SK-N-SH (cell line): ENCODE results near the gene TRIM9. TPM values are rescaled to one million over a fixed set of nuclear protein-coding genes. Genes with fewer than 3 reads are reported as not detected.

Source experiments
- CTCF ChIA-PET: fragments of 300-600, 350-600 bp; formaldehyde crosslinking; extraction: SDS; loops from one replicate; lab custom pipeline; 2021; lab: Yijun Ruan, JAX
- POLR2A ChIA-PET: fragments of 350-600 bp; sonication (Branson Sonifier 250); formaldehyde crosslinking; extraction: SDS; loops from one replicate; lab custom pipeline; 2020; ENCODE audit warnings: antibody characterized with exemption, inconsistent platforms; lab: Yijun Ruan, JAX
- DNase-seq: peaks from one replicate; pipeline ENCODE4 v3.0.0; 2012
- H2AFZ ChIP-seq: fragments of 200-600 bp; sonication (generic); 2 replicates; pipeline ENCODE4 v1.8.1; 2016; ENCODE audit warnings: antibody characterized with exemption, mild to moderate bottlenecking, low read depth
- H3F3A ChIP-seq: fragments of 200-600 bp; sonication (generic); replicated peaks from 2 replicates; pipeline ENCODE3; 2016; ENCODE audit warnings: antibody characterized with exemption, mild to moderate bottlenecking; ENCODE audit not compliant: insufficient read depth
- H3K27ac ChIP-seq, 2 experiments: fragments of 200-500 bp in 1 of 2; fragments of 200-600 bp in 1 of 2; sonication (Bioruptor generic) in 1 of 2; sonication (generic), shearing (Covaris generic) in 1 of 2; 2 replicates each; pipeline versions ENCODE4 v1.5.1 to v1.6.1; 2014 to 2016; ENCODE audit warnings: low read depth in 2 of 2, inconsistent platforms in 1 of 2, low read length in 1 of 2, mild to moderate bottlenecking in 1 of 2, mixed read lengths in 1 of 2
- H3K27me3 ChIP-seq: fragments of 200-600 bp; sonication (generic), shearing (Covaris generic); 2 replicates; pipeline ENCODE4 v1.6.1; 2016; ENCODE audit warnings: mixed run types; ENCODE audit not compliant: insufficient read depth
- H3K36me3 ChIP-seq, 2 experiments: fragments of 200-500 bp in 1 of 2; fragments of 200-600 bp in 1 of 2; sonication (Bioruptor generic) in 1 of 2; sonication (generic) in 1 of 2; replicated peaks in 1 of 2; 2 replicates each; pipeline versions ENCODE3 to v1.5.1; 2014 to 2016; ENCODE audit warnings: low read length in 1 of 2, mild to moderate bottlenecking in 1 of 2; ENCODE audit not compliant: insufficient read depth in 2 of 2, control insufficient read depth in 1 of 2
- H3K4me1 ChIP-seq, 2 experiments: fragments of 200-500 bp in 1 of 2; fragments of 200-600 bp in 1 of 2; sonication (Bioruptor generic) in 1 of 2; sonication (generic), shearing (Covaris generic) in 1 of 2; 2 replicates each; pipeline versions ENCODE4 v1.5.1 to v1.6.1; 2014 to 2016; ENCODE audit warnings: low read depth in 1 of 2, low read length in 1 of 2, mixed run types in 1 of 2; ENCODE audit not compliant: insufficient read depth in 2 of 2, control insufficient read depth in 1 of 2
- H3K4me2 ChIP-seq: fragments of 200-600 bp; sonication (generic), shearing (Covaris generic); 2 replicates; pipeline ENCODE4 v1.6.1; 2017; ENCODE audit warnings: mixed run types
- H3K4me3 ChIP-seq, 2 experiments: fragments of 200-500 bp in 1 of 2; fragments of 200-600 bp in 1 of 2; sonication (Bioruptor generic) in 1 of 2; sonication (generic), shearing (Covaris generic) in 1 of 2; 2 replicates each; pipeline versions ENCODE4 v1.5.1 to v1.8.1; 2014 to 2016; ENCODE audit warnings: low read depth in 2 of 2, inconsistent platforms in 1 of 2, low read length in 1 of 2, mild to moderate bottlenecking in 1 of 2, mixed read lengths in 1 of 2, moderate library complexity in 1 of 2
- H3K79me2 ChIP-seq: fragments of 200-600 bp; sonication (generic); 2 replicates; pipeline ENCODE4 v1.8.1; 2017; ENCODE audit warnings: mild to moderate bottlenecking; ENCODE audit not compliant: insufficient read depth
- H3K9ac ChIP-seq: fragments of 200-600 bp; sonication (generic); 2 replicates; pipeline ENCODE4 v1.6.1; 2017; ENCODE audit warnings: mixed run types
- H3K9me2 ChIP-seq: fragments of 200-600 bp; sonication (generic); 2 replicates; pipeline ENCODE4 v1.6.1; 2017; ENCODE audit warnings: mixed run types
- H3K9me3 ChIP-seq: fragments of 200-600 bp; sonication (generic); 2 replicates; pipeline ENCODE4 v1.6.1; 2017; ENCODE audit warnings: mixed run types, mild to moderate bottlenecking, moderate library complexity
- H4K20me1 ChIP-seq: fragments of 200-600 bp; sonication (generic); 2 replicates; pipeline ENCODE4 v1.6.1; 2017; ENCODE audit warnings: mild to moderate bottlenecking, mixed run types; ENCODE audit not compliant: insufficient read depth
- EP300 ChIP-seq, 2 experiments: IDR thresholded peaks; 2 replicates each; pipeline versions ENCODE4 v1.4.0 to v1.6.1; 2012; ENCODE audit warnings: borderline replicate concordance in 1 of 2, low read depth in 1 of 2, low read length in 1 of 2
- GATA2 ChIP-seq: sonication (generic); formaldehyde crosslinking; IDR thresholded peaks from 2 replicates; pipeline ENCODE4 v1.5.0; 2020; ENCODE audit warnings: mild to moderate bottlenecking, missing genetic modification reagents
- IRF3 ChIP-seq: fragments of 150-350 bp; IDR thresholded peaks from 2 replicates; pipeline ENCODE4 v1.6.1; 2016; ENCODE audit warnings: mild to moderate bottlenecking, low read depth, low read length
- RAD21 ChIP-seq: IDR thresholded peaks from 2 replicates; pipeline ENCODE4 v1.6.1; 2012; ENCODE audit warnings: mild to moderate bottlenecking, low read length
- RFX5 ChIP-seq: IDR thresholded peaks from 2 replicates; pipeline ENCODE4 v1.6.1; 2012; ENCODE audit warnings: mild to moderate bottlenecking, improper control_type of control experiment, low read length
- SMC3 ChIP-seq: IDR thresholded peaks from 2 replicates; pipeline ENCODE4 v1.6.1; 2012; ENCODE audit warnings: low read depth, low read length, improper control_type of control experiment
- TAF1 ChIP-seq: IDR thresholded peaks from 2 replicates; pipeline ENCODE4 v1.6.1; 2012; ENCODE audit warnings: low read depth, mild to moderate bottlenecking, low read length, moderate library complexity, borderline replicate concordance
- TEAD4 ChIP-seq: IDR thresholded peaks from 2 replicates; pipeline ENCODE4 v1.4.0; 2012; ENCODE audit warnings: mild to moderate bottlenecking, borderline replicate concordance; ENCODE audit not compliant: insufficient read depth
- USF2 ChIP-seq: fragments of 150-350 bp; IDR thresholded peaks from 2 replicates; pipeline ENCODE4 v1.6.1; 2017; ENCODE audit warnings: antibody characterized with exemption, low read length, low read depth, borderline replicate concordance
- YY1 ChIP-seq: IDR thresholded peaks from 2 replicates; pipeline ENCODE4 v1.4.0; 2012; ENCODE audit warnings: low read depth, mild to moderate bottlenecking
- WGBS: methylation state at CpG from one replicate; pipeline ENCODE4 v1.1.6; 2017; ENCODE audit warnings: low lambda C conversion rate; 5-methylcytosine and 5-hydroxymethylcytosine counted together
- polyA plus RNA-seq, 3 experiments: library from polyadenylated mRNA; depleted of rRNA; stranded (reverse); fragments of >200 nt; gene quantifications; 2 replicates each; pipeline ENCODE4 v1.2.3, GENCODE V29; 2012
- TF ChIP-seq, protein P1 (sequence below): fragments of 200-600 bp; sonication (generic); IDR thresholded peaks from 2 replicates; pipeline ENCODE4 v1.6.1; 2017; ENCODE audit warnings: antibody characterized with exemption, mild to moderate bottlenecking, moderate library complexity

Gene TRIM9
- polyA plus RNA-seq, 1 of the 3 experiments (the other 2 are of a cell fraction): 3.9 TPM

DNA sequence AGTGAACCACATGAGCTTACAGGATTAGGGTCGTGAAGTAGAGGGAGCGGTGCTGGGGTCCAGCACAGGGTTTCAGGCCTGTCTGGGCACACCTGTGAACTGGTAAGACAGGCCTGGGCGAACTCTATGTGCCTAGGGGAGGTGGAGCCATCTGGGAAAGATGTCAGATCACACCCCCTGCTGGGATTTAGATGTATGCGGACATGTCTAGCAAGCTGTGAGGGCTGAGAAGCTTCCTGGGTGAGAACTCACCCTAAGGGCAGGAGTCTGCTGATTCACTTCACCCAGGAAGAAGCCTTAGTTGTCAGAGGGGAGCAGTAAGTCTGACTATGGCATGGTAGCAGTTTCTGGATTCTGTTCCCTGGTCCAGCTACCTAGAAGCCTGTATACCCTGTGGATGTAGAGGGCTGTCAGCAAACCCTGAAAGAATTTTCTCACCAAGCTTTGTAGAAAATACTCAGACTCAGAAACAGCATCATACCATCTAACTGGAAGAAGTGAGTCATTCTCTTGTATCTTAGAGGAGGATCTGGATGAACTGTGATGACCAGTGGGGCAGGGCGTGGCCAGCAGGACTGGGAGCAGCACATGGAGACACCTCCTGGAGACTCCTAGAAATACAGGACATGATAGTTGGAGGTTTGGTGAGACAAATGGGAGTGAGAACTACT, 139.4 kb downstream of the TRIM9 start (continued):
- no peak for TF ChIP-seq IRF3
- TF ChIP-seq USF2: no peak

DNA sequence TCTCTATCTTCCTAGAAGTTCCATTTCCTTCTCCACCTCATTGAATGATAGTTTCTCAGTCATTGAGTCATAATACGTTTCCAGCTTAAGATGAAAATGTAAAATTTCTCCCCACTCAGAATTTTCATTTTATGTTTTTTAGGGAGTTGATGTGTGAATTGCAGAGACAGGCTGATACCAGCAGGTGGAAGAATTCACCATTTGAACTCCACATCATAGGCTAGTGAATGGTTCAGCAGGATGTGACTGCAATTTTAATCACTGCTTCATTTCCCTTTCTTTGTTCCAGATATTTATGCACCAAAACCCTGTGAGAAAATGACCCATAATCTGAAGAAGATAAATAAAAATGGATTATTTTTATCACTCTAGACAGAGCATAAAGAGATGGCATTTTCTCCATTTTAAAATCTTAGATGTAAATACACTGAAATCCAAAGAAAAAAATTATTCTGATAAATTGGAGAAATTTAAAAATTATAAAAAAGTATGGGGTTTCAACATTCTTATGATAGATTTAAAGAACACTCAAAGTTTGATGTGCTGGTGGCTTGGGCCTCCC, 140.0 kb downstream of the TRIM9 start:
- peaks cover 30% of the 10 kb centered on the region for H3F3A ChIP-seq
- H3K36me3 ChIP-seq: no peaks in the 10 kb centered on the region
- 0% methylated on average over 1 of the region's 1 CpG for WGBS
- ChIA-PET POLR2A (interaction anchor here (0.8 to 1.0 kb wide), 2 partner anchors 65 to 140 kb away, joined by 3 to 4 read pairs; partner anchors contain the start of gene TRIM9), CTCF (interaction anchor here (0.6 to 3.5 kb wide), 33 partner anchors 8 to 1586 kb away, joined by 3 to 23 read pairs (median 4); partner anchors contain the start of genes PYGL, TMX1 and TRIM9)
- H3K9me2 ChIP-seq: no peaks in the 10 kb centered on the region
- H3K27me3 ChIP-seq: no peaks in the 10 kb centered on the region
- H3K79me2 ChIP-seq: no peaks in the 10 kb centered on the region
- H3K4me2 ChIP-seq: peak overlapping the region; percentile 81
- H3K9ac ChIP-seq: peak overlapping the region; percentile 80
- H3K4me3 ChIP-seq: peak overlapping the region in 1 of 2 experiments; percentile 21; a peak in 1 of 4 replicates
- peaks cover 7 to 21% of the 10 kb centered on the region in 2 experiments for H3K4me1 ChIP-seq
- H4K20me1 ChIP-seq: no peaks in the 10 kb centered on the region
- H3K27ac ChIP-seq: peak overlapping the region; percentile 78 to 99; a peak in 3 of 4 replicates
- H3K9me3 ChIP-seq: no peaks in the 10 kb centered on the region
- peak overlapping the region; percentile 52; the same call in 1 of the 2 replicates for H2AFZ ChIP-seq
- no peak for TF ChIP-seq RFX5
- peak; percentile 85 for TF ChIP-seq RAD21
- TF ChIP-seq SMC3: peak; percentile 91
- peak; percentile 24; the same call in 1 of the 2 replicates for TF ChIP-seq YY1
- TF ChIP-seq, protein P1, sequence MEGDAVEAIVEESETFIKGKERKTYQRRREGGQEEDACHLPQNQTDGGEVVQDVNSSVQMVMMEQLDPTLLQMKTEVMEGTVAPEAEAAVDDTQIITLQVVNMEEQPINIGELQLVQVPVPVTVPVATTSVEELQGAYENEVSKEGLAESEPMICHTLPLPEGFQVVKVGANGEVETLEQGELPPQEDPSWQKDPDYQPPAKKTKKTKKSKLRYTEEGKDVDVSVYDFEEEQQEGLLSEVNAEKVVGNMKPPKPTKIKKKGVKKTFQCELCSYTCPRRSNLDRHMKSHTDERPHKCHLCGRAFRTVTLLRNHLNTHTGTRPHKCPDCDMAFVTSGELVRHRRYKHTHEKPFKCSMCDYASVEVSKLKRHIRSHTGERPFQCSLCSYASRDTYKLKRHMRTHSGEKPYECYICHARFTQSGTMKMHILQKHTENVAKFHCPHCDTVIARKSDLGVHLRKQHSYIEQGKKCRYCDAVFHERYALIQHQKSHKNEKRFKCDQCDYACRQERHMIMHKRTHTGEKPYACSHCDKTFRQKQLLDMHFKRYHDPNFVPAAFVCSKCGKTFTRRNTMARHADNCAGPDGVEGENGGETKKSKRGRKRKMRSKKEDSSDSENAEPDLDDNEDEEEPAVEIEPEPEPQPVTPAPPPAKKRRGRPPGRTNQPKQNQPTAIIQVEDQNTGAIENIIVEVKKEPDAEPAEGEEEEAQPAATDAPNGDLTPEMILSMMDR: peak; percentile 82
- peak; percentile 72 for DNase-seq

- H3F3A ChIP-seq: peaks cover 24% of the 10 kb centered on the region
- no peaks in the 10 kb centered on the region for H3K9me2 ChIP-seq
- H3K27me3 ChIP-seq: no peaks in the 10 kb centered on the region
- no peaks in the 10 kb centered on the region for H3K79me2 ChIP-seq
- H3K4me1 ChIP-seq: peaks cover 7 to 21% of the 10 kb centered on the region in 2 experiments
- no peaks in the 10 kb centered on the region for H3K36me3 ChIP-seq
- POLR2A ChIA-PET: no interaction called here
- H3K9me3 ChIP-seq: no peaks in the 10 kb centered on the region
- CTCF ChIA-PET: interaction anchor here (1.0 to 3.5 kb wide), 6 partner anchors 10 to 275 kb away, joined by 3 to 23 read pairs (median 4); partner anchors contain the start of gene PYGL
- H2AFZ ChIP-seq: no peak overlapping the region
- 95% methylated on average over 1 of the region's 1 CpG for WGBS
- H4K20me1 ChIP-seq: no peaks in the 10 kb centered on the region
- no peak for DNase-seq
- no peak overlapping the region for H3K27ac ChIP-seq
- no peak overlapping the region for H3K9ac ChIP-seq
- no peak overlapping the region for H3K4me3 ChIP-seq
- no peak overlapping the region; the same call in 1 of the 2 replicates for H3K4me2 ChIP-seq
- TF ChIP-seq GATA2 (no peak), TEAD4 (no peak), SMC3 (no peak), YY1 (no peak), TAF1 (no peak), EP300 (IDR thresholded peaks at IDR 0.05; ENCODE audit: borderline replicate concordance in 1 of 2, low read depth in 1 of 2, low read length in 1 of 2) (no peak), RFX5 (no peak)
These were observed 141.4 kb downstream of the TRIM9 start for GRCh38 chr14:50953502-50953901.
